OCI-LY7 (cell line): Measurements from ENCODE around the gene NAV3. TPM values are rescaled to one million over a fixed set of nuclear protein-coding genes. Genes with fewer than 3 reads are reported as not detected.

Experiments used
- BruUV-seq: library from RNA; stranded (reverse); fragments of 400-500 nt; replicated peaks from 2 replicates; lab custom pipeline; 2021; lab: Mats Ljungman, UMichigan
- CTCF ChIA-PET: fragments of 300-600 bp; sonication (Branson Sonifier 250); formaldehyde crosslinking; loops from one replicate; lab custom pipeline; 2022; ENCODE audit warnings: antibody characterized with exemption; ENCODE audit not compliant: unreplicated experiment; lab: Charles Lee
- POLR2A ChIA-PET: fragments of 300-600 bp; sonication (Branson Sonifier 250); formaldehyde crosslinking; loops from one replicate; lab custom pipeline; 2022; ENCODE audit warnings: antibody characterized with exemption; lab: Charles Lee
- DNase-seq: peaks from one replicate; pipeline ENCODE4 v3.0.0-alpha.2; 2015; ENCODE audit warnings: low spot score
- H2AFZ ChIP-seq: fragments of 200-600 bp; sonication (generic), shearing (Covaris generic); 2 replicates; pipeline ENCODE4 v1.6.1; 2014; ENCODE audit warnings: mild to moderate bottlenecking, antibody characterized with exemption, low read length, moderate library complexity
- H3K27ac ChIP-seq: fragments of 200-600 bp; sonication (generic); 2 replicates; pipeline ENCODE4 v1.5.1; 2014; ENCODE audit warnings: mixed run types, low read depth, mild to moderate bottlenecking, moderate library complexity, low read length, inconsistent platforms; ENCODE audit not compliant: poor library complexity, severe bottlenecking
- H3K36me3 ChIP-seq: fragments of 200-600 bp; sonication (generic); 2 replicates; pipeline ENCODE4 v1.6.1; 2014; ENCODE audit warnings: mild to moderate bottlenecking, antibody characterized with exemption, low read length, moderate library complexity, mixed read lengths; ENCODE audit not compliant: insufficient read depth
- H3K4me1 ChIP-seq: fragments of 200-600 bp; sonication (generic); 2 replicates; pipeline ENCODE4 v1.5.1; 2014; ENCODE audit warnings: mild to moderate bottlenecking, low read length; ENCODE audit not compliant: insufficient read depth, poor library complexity, severe bottlenecking
- H3K4me2 ChIP-seq: fragments of 200-600 bp; sonication (generic); 2 replicates; pipeline ENCODE4 v1.6.1; 2014; ENCODE audit warnings: mild to moderate bottlenecking, low read length
- H3K4me3 ChIP-seq: fragments of 200-600 bp; sonication (generic); 2 replicates; pipeline ENCODE4 v1.5.1; 2014; ENCODE audit warnings: mild to moderate bottlenecking, low read depth, low read length; ENCODE audit not compliant: poor library complexity, severe bottlenecking
- H3K79me2 ChIP-seq: fragments of 200-600 bp; sonication (generic); 2 replicates; pipeline ENCODE4 v1.6.1; 2016; ENCODE audit warnings: low read depth, mild to moderate bottlenecking, low read length, moderate library complexity, mixed read lengths; ENCODE audit not compliant: insufficient read depth
- H3K9me2 ChIP-seq: fragments of 200-600 bp; sonication (generic); 2 replicates; pipeline ENCODE4 v1.6.1; 2016; ENCODE audit warnings: mild to moderate bottlenecking, low read length, mixed read lengths; ENCODE audit not compliant: insufficient read depth
- H3K9me3 ChIP-seq: fragments of 200-600 bp; sonication (generic); 2 replicates; pipeline ENCODE4 v1.6.1; 2014; ENCODE audit warnings: mild to moderate bottlenecking, mixed run types, low read length, mixed read lengths
- H4K20me1 ChIP-seq: fragments of 200-600 bp; sonication (generic); 2 replicates; pipeline ENCODE4 v1.6.1; 2014; ENCODE audit warnings: mild to moderate bottlenecking, antibody characterized with exemption, low read length, moderate library complexity, mixed read lengths; ENCODE audit not compliant: insufficient read depth
- EZH2phosphoT487 ChIP-seq: fragments of 200-600 bp; sonication (generic); IDR thresholded peaks from 2 replicates; pipeline ENCODE4 v1.6.1; 2018; ENCODE audit warnings: low read depth, borderline replicate concordance, mild to moderate bottlenecking, mixed run types, antibody characterized with exemption, low read length, moderate library complexity, mixed read lengths
- intact Hi-C: fragments of 100-400 bp; cut with micrococcal nuclease; formaldehyde crosslinking; loops from one replicate; pipeline ENCODE4 v1.10.0; 2022; ENCODE audit not compliant: unreplicated experiment
- total RNA-seq, 2 experiments: library from RNA; depleted of rRNA in 1 of 2; stranded (reverse); fragments of >200 nt in 1 of 2; shearing (Covaris generic) in 1 of 2; gene quantifications; 2 replicates each; pipeline ENCODE4 v1.2.3, GENCODE V29; 2014 to 2022
- TF ChIP-seq, protein P1 (sequence below): fragments of 200-600 bp; sonication (generic); conservative IDR thresholded peaks from 2 replicates; pipeline ENCODE4 v1.5.1; 2014; ENCODE audit warnings: mild to moderate bottlenecking, antibody characterized with exemption, low read length, moderate library complexity, mixed read lengths

Gene NAV3
- total RNA-seq, 2 experiments from 2014 or later = 0.68 to 1.6 TPM

DNA sequence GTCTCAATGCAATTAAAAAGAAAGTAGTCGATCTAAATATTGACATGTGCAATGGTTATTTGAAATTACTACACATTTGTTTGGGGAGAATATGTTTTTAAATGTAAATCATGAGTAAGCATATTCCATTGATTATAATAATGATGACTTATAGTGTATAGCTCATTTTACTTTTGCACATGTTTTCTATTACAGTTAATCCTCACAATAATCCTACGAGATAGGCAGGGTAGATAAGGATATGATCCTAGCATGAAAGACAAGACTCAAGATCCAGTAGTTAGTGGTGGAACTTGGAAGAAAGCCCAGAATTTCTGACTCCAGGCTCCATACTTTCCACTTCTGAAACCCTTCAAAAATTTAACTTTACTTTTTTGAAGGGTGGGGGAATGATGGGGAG lies 94.0 kb downstream of the NAV3 start:
- Histone ChIP-seq H3K4me3 (no peak overlapping the region), H3K36me3 (no peaks in the 10 kb centered on the region), H3K27ac (no peak overlapping the region), H3K4me2 (no peak overlapping the region), H3K9me2 (no peaks in the 10 kb centered on the region), H3K9me3 (no peaks in the 10 kb centered on the region), H2AFZ (no peak overlapping the region), H4K20me1 (no peaks in the 10 kb centered on the region), H3K79me2 (no peaks in the 10 kb centered on the region), H3K4me1 (no peaks in the 10 kb centered on the region)
- intact Hi-C loops = loop anchor here (5.0 kb wide), 1 partner anchor 202 kb away; no protein-coding TSS in a partner anchor
- TF ChIP-seq EZH2phosphoT487 = no peak
- TF ChIP-seq, protein P1, sequence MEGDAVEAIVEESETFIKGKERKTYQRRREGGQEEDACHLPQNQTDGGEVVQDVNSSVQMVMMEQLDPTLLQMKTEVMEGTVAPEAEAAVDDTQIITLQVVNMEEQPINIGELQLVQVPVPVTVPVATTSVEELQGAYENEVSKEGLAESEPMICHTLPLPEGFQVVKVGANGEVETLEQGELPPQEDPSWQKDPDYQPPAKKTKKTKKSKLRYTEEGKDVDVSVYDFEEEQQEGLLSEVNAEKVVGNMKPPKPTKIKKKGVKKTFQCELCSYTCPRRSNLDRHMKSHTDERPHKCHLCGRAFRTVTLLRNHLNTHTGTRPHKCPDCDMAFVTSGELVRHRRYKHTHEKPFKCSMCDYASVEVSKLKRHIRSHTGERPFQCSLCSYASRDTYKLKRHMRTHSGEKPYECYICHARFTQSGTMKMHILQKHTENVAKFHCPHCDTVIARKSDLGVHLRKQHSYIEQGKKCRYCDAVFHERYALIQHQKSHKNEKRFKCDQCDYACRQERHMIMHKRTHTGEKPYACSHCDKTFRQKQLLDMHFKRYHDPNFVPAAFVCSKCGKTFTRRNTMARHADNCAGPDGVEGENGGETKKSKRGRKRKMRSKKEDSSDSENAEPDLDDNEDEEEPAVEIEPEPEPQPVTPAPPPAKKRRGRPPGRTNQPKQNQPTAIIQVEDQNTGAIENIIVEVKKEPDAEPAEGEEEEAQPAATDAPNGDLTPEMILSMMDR = no peak
- no peak for DNase-seq
- POLR2A ChIA-PET = interaction anchor here (0.7 kb wide), 1 partner anchor 145 kb away, joined by 3 read pairs; no protein-coding TSS in a partner anchor
- BruUV-seq = no TSS peak
- CTCF ChIA-PET = no interaction called here

DNA sequence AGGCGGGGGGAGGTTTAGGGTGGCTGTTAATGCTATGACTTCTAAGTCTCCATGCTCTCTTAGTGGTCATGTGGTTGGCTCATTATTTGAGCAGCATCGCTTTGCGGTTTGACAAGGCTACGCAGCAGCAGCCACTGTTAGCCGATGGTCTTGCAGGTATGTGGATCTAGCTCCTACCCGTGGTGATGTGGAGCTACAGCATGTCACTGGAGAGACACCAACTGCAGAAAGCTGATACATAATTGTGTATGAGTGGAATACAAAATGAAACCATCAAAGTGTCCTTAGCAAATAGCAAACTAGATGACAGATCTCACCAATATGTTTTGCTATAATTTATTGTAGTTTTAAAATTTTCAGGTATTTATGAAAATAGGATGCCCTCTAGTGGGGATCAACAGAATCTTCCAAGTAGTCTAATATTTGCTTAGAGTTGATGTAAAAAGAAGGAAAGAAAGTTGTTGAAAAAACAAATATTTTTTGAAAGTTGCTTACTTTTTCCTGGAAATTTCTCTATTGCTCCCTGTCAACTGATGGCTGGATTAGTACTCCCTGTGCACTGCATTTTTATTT lies 94.9 kb downstream of the NAV3 start:
- intact Hi-C loops = loop anchor here (5.0 kb wide), 1 partner anchor 203 kb away; no protein-coding TSS in a partner anchor
- Histone ChIP-seq H3K36me3 (no peaks in the 10 kb centered on the region), H3K79me2 (no peaks in the 10 kb centered on the region), H2AFZ (peak overlapping the region; percentile 55; the same call in 1 of the 2 replicates), H3K9me2 (no peaks in the 10 kb centered on the region), H3K4me1 (no peaks in the 10 kb centered on the region), H3K9me3 (no peaks in the 10 kb centered on the region), H3K4me3 (no peak overlapping the region), H3K27ac (no peak overlapping the region), H3K4me2 (no peak overlapping the region), H4K20me1 (no peaks in the 10 kb centered on the region)
- ChIA-PET CTCF (no interaction called here), POLR2A (interaction anchor here (0.7 to 0.8 kb wide), 2 partner anchors 11 to 146 kb away, joined by 3 to 5 read pairs; no protein-coding TSS in a partner anchor)
- peak; percentile 90 for DNase-seq
- BruUV-seq = no TSS peak
- no peak for TF ChIP-seq EZH2phosphoT487
- TF ChIP-seq, protein P1 = peak; percentile 100

DNA sequence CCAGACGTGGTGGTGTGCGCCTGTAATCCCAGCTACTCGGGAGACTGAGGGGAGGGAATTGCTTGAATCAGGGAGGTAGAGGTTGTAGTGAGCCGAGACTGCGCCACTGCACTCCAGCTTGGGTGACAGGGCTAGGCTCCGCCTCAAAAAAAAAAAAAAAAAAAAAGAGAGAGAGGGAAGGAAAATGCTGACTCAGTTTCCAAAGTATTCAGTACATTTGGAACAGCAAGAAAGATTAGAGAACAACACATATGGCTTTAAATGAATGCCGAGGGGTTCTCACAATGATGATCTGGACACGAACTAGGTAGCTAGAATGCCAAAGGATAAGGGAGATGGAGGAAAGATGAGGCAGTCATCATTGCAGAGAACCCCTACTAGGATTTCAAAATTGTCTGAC lies 97.4 kb downstream of the NAV3 start:
- no peaks in the 10 kb centered on the region for H3K36me3 ChIP-seq
- H3K4me3 ChIP-seq = no peak overlapping the region
- H3K9me3 ChIP-seq = no peaks in the 10 kb centered on the region; the same call in 1 of the 2 replicates
- no TSS peak for BruUV-seq
- no peaks in the 10 kb centered on the region for H3K9me2 ChIP-seq
- H3K4me1 ChIP-seq = no peaks in the 10 kb centered on the region
- H3K27ac ChIP-seq = no peak overlapping the region
- no peak for DNase-seq
- no peak overlapping the region for H2AFZ ChIP-seq
- intact Hi-C loops = loop anchor here (5.0 kb wide), 1 partner anchor 206 kb away; no protein-coding TSS in a partner anchor
- H3K79me2 ChIP-seq = no peaks in the 10 kb centered on the region
- TF ChIP-seq, protein P1 = no peak
- TF ChIP-seq EZH2phosphoT487 = no peak
- no peaks in the 10 kb centered on the region for H4K20me1 ChIP-seq
- H3K4me2 ChIP-seq = no peak overlapping the region
- ChIA-PET CTCF (no interaction called here), POLR2A (interaction anchor here (0.6 kb wide), 1 partner anchor 1247 kb away, joined by 3 read pairs; no protein-coding TSS in a partner anchor)
